SK-N-SH (cell line): ENCODE measurements around the gene UNC5B. TPM values are rescaled to one million over a fixed set of nuclear protein-coding genes. Genes with fewer than 3 reads are reported as not detected.

Experiments used
- CTCF ChIA-PET: fragments of 300-600, 350-600 bp; formaldehyde crosslinking; extraction: SDS; loops from one replicate; lab custom pipeline; 2021; lab: Yijun Ruan, JAX
- POLR2A ChIA-PET: fragments of 350-600 bp; sonication (Branson Sonifier 250); formaldehyde crosslinking; extraction: SDS; loops from one replicate; lab custom pipeline; 2020; ENCODE audit warnings: antibody characterized with exemption, inconsistent platforms; lab: Yijun Ruan, JAX
- DNase-seq: peaks from one replicate; pipeline ENCODE4 v3.0.0; 2012
- H2AFZ ChIP-seq: fragments of 200-600 bp; sonication (generic); 2 replicates; pipeline ENCODE4 v1.8.1; 2016; ENCODE audit warnings: antibody characterized with exemption, mild to moderate bottlenecking, low read depth
- H3F3A ChIP-seq: fragments of 200-600 bp; sonication (generic); replicated peaks from 2 replicates; pipeline ENCODE3; 2016; ENCODE audit warnings: antibody characterized with exemption, mild to moderate bottlenecking; ENCODE audit not compliant: insufficient read depth
- H3K27ac ChIP-seq, 2 experiments: fragments of 200-500 bp in 1 of 2; fragments of 200-600 bp in 1 of 2; sonication (Bioruptor generic) in 1 of 2; sonication (generic), shearing (Covaris generic) in 1 of 2; 2 replicates each; pipeline versions ENCODE4 v1.5.1 to v1.6.1; 2014 to 2016; ENCODE audit warnings: low read depth in 2 of 2, inconsistent platforms in 1 of 2, low read length in 1 of 2, mild to moderate bottlenecking in 1 of 2, mixed read lengths in 1 of 2
- H3K27me3 ChIP-seq: fragments of 200-600 bp; sonication (generic), shearing (Covaris generic); 2 replicates; pipeline ENCODE4 v1.6.1; 2016; ENCODE audit warnings: mixed run types; ENCODE audit not compliant: insufficient read depth
- H3K36me3 ChIP-seq, 2 experiments: fragments of 200-500 bp in 1 of 2; fragments of 200-600 bp in 1 of 2; sonication (Bioruptor generic) in 1 of 2; sonication (generic) in 1 of 2; replicated peaks in 1 of 2; 2 replicates each; pipeline versions ENCODE3 to v1.5.1; 2014 to 2016; ENCODE audit warnings: low read length in 1 of 2, mild to moderate bottlenecking in 1 of 2; ENCODE audit not compliant: insufficient read depth in 2 of 2, control insufficient read depth in 1 of 2
- H3K4me1 ChIP-seq, 2 experiments: fragments of 200-500 bp in 1 of 2; fragments of 200-600 bp in 1 of 2; sonication (Bioruptor generic) in 1 of 2; sonication (generic), shearing (Covaris generic) in 1 of 2; 2 replicates each; pipeline versions ENCODE4 v1.5.1 to v1.6.1; 2014 to 2016; ENCODE audit warnings: low read depth in 1 of 2, low read length in 1 of 2, mixed run types in 1 of 2; ENCODE audit not compliant: insufficient read depth in 2 of 2, control insufficient read depth in 1 of 2
- H3K4me2 ChIP-seq: fragments of 200-600 bp; sonication (generic), shearing (Covaris generic); 2 replicates; pipeline ENCODE4 v1.6.1; 2017; ENCODE audit warnings: mixed run types
- H3K4me3 ChIP-seq, 2 experiments: fragments of 200-500 bp in 1 of 2; fragments of 200-600 bp in 1 of 2; sonication (Bioruptor generic) in 1 of 2; sonication (generic), shearing (Covaris generic) in 1 of 2; 2 replicates each; pipeline versions ENCODE4 v1.5.1 to v1.8.1; 2014 to 2016; ENCODE audit warnings: low read depth in 2 of 2, inconsistent platforms in 1 of 2, low read length in 1 of 2, mild to moderate bottlenecking in 1 of 2, mixed read lengths in 1 of 2, moderate library complexity in 1 of 2
- H3K79me2 ChIP-seq: fragments of 200-600 bp; sonication (generic); 2 replicates; pipeline ENCODE4 v1.8.1; 2017; ENCODE audit warnings: mild to moderate bottlenecking; ENCODE audit not compliant: insufficient read depth
- H3K9ac ChIP-seq: fragments of 200-600 bp; sonication (generic); 2 replicates; pipeline ENCODE4 v1.6.1; 2017; ENCODE audit warnings: mixed run types
- H3K9me2 ChIP-seq: fragments of 200-600 bp; sonication (generic); 2 replicates; pipeline ENCODE4 v1.6.1; 2017; ENCODE audit warnings: mixed run types
- H3K9me3 ChIP-seq: fragments of 200-600 bp; sonication (generic); 2 replicates; pipeline ENCODE4 v1.6.1; 2017; ENCODE audit warnings: mixed run types, mild to moderate bottlenecking, moderate library complexity
- H4K20me1 ChIP-seq: fragments of 200-600 bp; sonication (generic); 2 replicates; pipeline ENCODE4 v1.6.1; 2017; ENCODE audit warnings: mild to moderate bottlenecking, mixed run types; ENCODE audit not compliant: insufficient read depth
- EP300 ChIP-seq, 2 experiments: IDR thresholded peaks; 2 replicates each; pipeline versions ENCODE4 v1.4.0 to v1.6.1; 2012; ENCODE audit warnings: borderline replicate concordance in 1 of 2, low read depth in 1 of 2, low read length in 1 of 2
- EZH2phosphoT487 ChIP-seq: fragments of 200-600 bp; sonication (generic); IDR thresholded peaks from 2 replicates; pipeline ENCODE4 v1.6.1; 2017; ENCODE audit warnings: low read depth, mixed run types, mild to moderate bottlenecking, antibody characterized with exemption, moderate library complexity, borderline replicate concordance
- FOXM1 ChIP-seq: IDR thresholded peaks from 2 replicates; pipeline ENCODE4 v1.4.0; 2012; ENCODE audit warnings: low read depth, mild to moderate bottlenecking
- GABPA ChIP-seq: IDR thresholded peaks from 2 replicates; pipeline ENCODE4 v1.4.0; 2012; ENCODE audit warnings: low read depth, mild to moderate bottlenecking
- NFIC ChIP-seq: IDR thresholded peaks from 2 replicates; pipeline ENCODE4 v1.4.0; 2012; ENCODE audit warnings: borderline replicate concordance
- NRF1 ChIP-seq: IDR thresholded peaks from 2 replicates; pipeline ENCODE4 v1.6.1; 2012; ENCODE audit warnings: low read depth, mild to moderate bottlenecking, low read length
- POLR2AphosphoS5 ChIP-seq: IDR thresholded peaks from 2 replicates; pipeline ENCODE4 v1.6.1; 2012; ENCODE audit warnings: low read depth, low read length
- RFX5 ChIP-seq: IDR thresholded peaks from 2 replicates; pipeline ENCODE4 v1.6.1; 2012; ENCODE audit warnings: mild to moderate bottlenecking, improper control_type of control experiment, low read length
- RXRA ChIP-seq: IDR thresholded peaks from 2 replicates; pipeline ENCODE4 v1.4.0; 2012; ENCODE audit warnings: low read depth, mild to moderate bottlenecking, borderline replicate concordance
- SIN3A ChIP-seq: IDR thresholded peaks from 2 replicates; pipeline ENCODE4 v1.6.1; 2012; ENCODE audit warnings: low read depth, mild to moderate bottlenecking, low read length, moderate library complexity, borderline replicate concordance
- SMC3 ChIP-seq: IDR thresholded peaks from 2 replicates; pipeline ENCODE4 v1.6.1; 2012; ENCODE audit warnings: low read depth, low read length, improper control_type of control experiment
- TAF1 ChIP-seq: IDR thresholded peaks from 2 replicates; pipeline ENCODE4 v1.6.1; 2012; ENCODE audit warnings: low read depth, mild to moderate bottlenecking, low read length, moderate library complexity, borderline replicate concordance
- WGBS: methylation state at CpG from one replicate; pipeline ENCODE4 v1.1.6; 2017; ENCODE audit warnings: low lambda C conversion rate; 5-methylcytosine and 5-hydroxymethylcytosine counted together
- polyA plus RNA-seq, 3 experiments: library from polyadenylated mRNA; depleted of rRNA; stranded (reverse); fragments of >200 nt; gene quantifications; 2 replicates each; pipeline ENCODE4 v1.2.3, GENCODE V29; 2012
- TF ChIP-seq, protein P1 (sequence below): fragments of 150-350 bp; IDR thresholded peaks from 2 replicates; pipeline ENCODE4 v1.6.1; 2016; ENCODE audit warnings: mild to moderate bottlenecking, low read depth, low read length
- TF ChIP-seq, protein P2 (sequence below): IDR thresholded peaks from 2 replicates; pipeline ENCODE4 v1.4.0; 2012; ENCODE audit warnings: low read depth, borderline replicate concordance
- TF ChIP-seq, protein P3 (sequence below): IDR thresholded peaks from 2 replicates; pipeline ENCODE4 v1.4.0; 2012; ENCODE audit warnings: low read depth, borderline replicate concordance
- TF ChIP-seq, protein P4 (sequence below): IDR thresholded peaks from 2 replicates; pipeline ENCODE4; 2012

The UNC5B gene
- polyA plus RNA-seq, 1 of the 3 experiments (the other 2 are of a cell fraction): 13.8 TPM

DNA sequence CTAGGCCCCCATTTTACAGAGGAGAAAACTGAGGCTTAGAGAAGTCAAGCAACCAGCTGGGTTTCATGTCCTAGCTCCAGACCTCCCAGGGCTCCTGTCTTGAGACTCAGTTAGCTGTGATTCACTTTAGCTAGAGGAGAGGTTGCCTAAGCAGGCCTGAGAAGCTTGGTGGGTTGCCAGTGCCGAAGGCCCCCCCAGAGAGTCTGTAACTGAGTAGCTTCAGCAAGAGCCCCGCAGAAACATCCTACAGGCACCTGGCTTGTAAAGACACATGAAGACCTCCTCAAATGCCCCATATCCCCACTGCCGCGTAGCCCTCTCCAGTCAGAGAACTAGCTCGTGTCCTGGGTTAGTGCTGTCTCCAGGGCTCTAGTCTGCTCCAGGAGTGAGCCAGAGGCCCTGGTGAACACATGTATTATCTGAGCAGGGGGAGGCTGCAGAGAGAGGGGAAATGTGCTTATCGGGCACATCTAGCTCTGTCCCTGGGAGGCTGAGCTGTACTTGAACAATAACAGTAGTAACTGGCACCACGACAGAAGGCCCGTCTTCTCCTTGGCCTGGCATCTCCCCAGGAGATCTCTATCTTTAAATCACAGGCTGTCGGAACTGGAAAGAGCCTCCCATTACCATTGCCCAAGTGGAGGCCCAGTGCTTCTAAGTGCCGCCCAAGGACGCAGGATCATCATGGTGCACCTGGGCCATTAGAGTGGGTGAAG, 28.9 kb downstream of the UNC5B start (continued):
- TF ChIP-seq, protein P1, sequence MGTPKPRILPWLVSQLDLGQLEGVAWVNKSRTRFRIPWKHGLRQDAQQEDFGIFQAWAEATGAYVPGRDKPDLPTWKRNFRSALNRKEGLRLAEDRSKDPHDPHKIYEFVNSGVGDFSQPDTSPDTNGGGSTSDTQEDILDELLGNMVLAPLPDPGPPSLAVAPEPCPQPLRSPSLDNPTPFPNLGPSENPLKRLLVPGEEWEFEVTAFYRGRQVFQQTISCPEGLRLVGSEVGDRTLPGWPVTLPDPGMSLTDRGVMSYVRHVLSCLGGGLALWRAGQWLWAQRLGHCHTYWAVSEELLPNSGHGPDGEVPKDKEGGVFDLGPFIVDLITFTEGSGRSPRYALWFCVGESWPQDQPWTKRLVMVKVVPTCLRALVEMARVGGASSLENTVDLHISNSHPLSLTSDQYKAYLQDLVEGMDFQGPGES: no peak
- no peak for TF ChIP-seq EZH2phosphoT487
- no peak for TF ChIP-seq SIN3A
- TF ChIP-seq EP300 (IDR thresholded peaks at IDR 0.05; ENCODE audit: borderline replicate concordance in 1 of 2, low read depth in 1 of 2, low read length in 1 of 2): peak; percentile 87 to 95
- TF ChIP-seq GABPA: no peak
- peak; percentile 43 for TF ChIP-seq TAF1
- peak; percentile 98 for TF ChIP-seq NFIC
- peak; percentile 78; the same call in 1 of the 2 replicates for TF ChIP-seq RXRA
- TF ChIP-seq POLR2AphosphoS5: peak; percentile 79
- no peak for TF ChIP-seq NRF1
- peak; percentile 86 for TF ChIP-seq FOXM1

DNA sequence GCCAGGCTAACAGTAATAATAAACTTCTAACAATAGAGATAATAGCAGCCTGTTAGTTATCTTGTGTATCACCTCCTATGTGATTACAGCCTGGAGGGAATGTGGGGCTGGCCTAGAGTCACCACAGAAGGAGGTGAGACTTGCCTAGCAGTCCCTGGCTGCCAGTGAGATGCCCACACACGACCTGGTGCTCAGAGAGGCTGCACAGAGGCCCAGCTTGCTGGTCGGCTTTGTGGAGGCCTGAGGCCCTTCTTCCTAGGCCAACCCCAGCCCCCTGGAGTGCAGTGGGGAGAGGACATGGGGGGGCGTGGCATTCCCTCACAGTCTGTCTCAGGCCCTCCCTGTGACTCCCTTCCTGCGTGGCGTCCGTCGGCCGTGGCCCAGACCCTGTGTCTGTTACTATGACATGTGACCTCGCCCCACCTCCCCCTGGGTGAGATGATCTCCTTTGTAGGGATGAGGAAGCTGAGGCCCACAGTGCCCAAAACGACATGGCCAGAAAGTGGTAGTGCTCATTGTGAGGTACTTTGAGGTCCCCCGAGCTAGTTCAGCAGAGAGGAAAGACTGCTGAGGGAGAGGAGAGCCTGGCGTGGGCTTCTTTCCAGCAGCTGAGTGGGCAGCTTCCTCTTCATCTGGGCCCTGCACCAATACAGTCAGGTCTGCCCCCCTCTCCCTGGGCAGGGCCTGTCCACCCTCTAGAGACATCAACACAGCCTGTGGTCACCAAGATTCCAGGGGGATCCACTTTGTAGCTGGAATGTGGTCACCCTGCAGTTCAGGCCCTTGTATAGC, 29.7 kb downstream of the UNC5B start:
- Histone ChIP-seq H3K36me3 (no peaks in the 10 kb centered on the region), H3K4me2 (peak overlapping the region; percentile 75), H3K27ac (peak overlapping the region; percentile 87 to 100), H3K4me1 (peaks cover 83 to 98% of the 10 kb centered on the region in 2 experiments), H2AFZ (no peak overlapping the region), H4K20me1 (peaks cover 45% of the 10 kb centered on the region), H3K9me2 (no peaks in the 10 kb centered on the region), H3K79me2 (peaks cover 88% of the 10 kb centered on the region), H3K9ac (peak overlapping the region; percentile 44; the same call in 1 of the 2 replicates), H3K27me3 (no peaks in the 10 kb centered on the region), H3K9me3 (no peaks in the 10 kb centered on the region), H3K4me3 (no peak overlapping the region; a peak in 1 of 4 replicates), H3F3A (peaks cover 29% of the 10 kb centered on the region)
- POLR2A ChIA-PET: interaction anchor here (0.6 to 2.9 kb wide), 14 partner anchors 8 to 680 kb away, joined by 3 to 35 read pairs (median 5); partner anchors contain the start of gene UNC5B
- DNase-seq: peak; percentile 55
- CTCF ChIA-PET: interaction anchor here (0.6 to 12.2 kb wide), 17 partner anchors 8 to 1556 kb away, joined by 3 to 139 read pairs (median 7); no protein-coding TSS in a partner anchor
- 32% methylated on average over 9 of the region's 12 CpGs for WGBS
- TF ChIP-seq SMC3 (no peak), POLR2AphosphoS5 (no peak), EZH2phosphoT487 (no peak), NFIC (peak; percentile 53; the same call in 1 of the 2 replicates), GABPA (no peak), RFX5 (0 out of 2 replicates have a peak, but pooled peaks have one; percentile 0)
- TF ChIP-seq, protein P2, sequence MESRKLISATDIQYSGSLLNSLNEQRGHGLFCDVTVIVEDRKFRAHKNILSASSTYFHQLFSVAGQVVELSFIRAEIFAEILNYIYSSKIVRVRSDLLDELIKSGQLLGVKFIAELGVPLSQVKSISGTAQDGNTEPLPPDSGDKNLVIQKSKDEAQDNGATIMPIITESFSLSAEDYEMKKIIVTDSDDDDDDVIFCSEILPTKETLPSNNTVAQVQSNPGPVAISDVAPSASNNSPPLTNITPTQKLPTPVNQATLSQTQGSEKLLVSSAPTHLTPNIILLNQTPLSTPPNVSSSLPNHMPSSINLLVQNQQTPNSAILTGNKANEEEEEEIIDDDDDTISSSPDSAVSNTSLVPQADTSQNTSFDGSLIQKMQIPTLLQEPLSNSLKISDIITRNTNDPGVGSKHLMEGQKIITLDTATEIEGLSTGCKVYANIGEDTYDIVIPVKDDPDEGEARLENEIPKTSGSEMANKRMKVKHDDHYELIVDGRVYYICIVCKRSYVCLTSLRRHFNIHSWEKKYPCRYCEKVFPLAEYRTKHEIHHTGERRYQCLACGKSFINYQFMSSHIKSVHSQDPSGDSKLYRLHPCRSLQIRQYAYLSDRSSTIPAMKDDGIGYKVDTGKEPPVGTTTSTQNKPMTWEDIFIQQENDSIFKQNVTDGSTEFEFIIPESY: no peak
- TF ChIP-seq, protein P3, sequence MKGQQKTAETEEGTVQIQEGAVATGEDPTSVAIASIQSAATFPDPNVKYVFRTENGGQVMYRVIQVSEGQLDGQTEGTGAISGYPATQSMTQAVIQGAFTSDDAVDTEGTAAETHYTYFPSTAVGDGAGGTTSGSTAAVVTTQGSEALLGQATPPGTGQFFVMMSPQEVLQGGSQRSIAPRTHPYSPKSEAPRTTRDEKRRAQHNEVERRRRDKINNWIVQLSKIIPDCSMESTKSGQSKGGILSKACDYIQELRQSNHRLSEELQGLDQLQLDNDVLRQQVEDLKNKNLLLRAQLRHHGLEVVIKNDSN: peak; percentile 23; the same call in 1 of the 2 replicates
- TF ChIP-seq, protein P4, sequence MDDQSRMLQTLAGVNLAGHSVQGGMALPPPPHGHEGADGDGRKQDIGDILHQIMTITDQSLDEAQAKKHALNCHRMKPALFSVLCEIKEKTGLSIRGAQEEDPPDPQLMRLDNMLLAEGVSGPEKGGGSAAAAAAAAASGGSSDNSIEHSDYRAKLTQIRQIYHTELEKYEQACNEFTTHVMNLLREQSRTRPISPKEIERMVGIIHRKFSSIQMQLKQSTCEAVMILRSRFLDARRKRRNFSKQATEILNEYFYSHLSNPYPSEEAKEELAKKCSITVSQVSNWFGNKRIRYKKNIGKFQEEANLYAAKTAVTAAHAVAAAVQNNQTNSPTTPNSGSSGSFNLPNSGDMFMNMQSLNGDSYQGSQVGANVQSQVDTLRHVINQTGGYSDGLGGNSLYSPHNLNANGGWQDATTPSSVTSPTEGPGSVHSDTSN: no peak
- TF ChIP-seq, protein P1: no peak
